Spleen (tissue), 11 donors: ENCODE results near the gene CCAR1. TPM values are rescaled to one million over a fixed set of nuclear protein-coding genes. Genes with fewer than 3 reads are reported as not detected.
"Not testable (repeated sequence)": the region's sequence is repeated elsewhere in the genome, so short reads cannot be mapped to it uniquely, and the experiment has no call there.

Experiments
- DNase-seq: peaks from one replicate; pipeline ENCODE4 v3.0.0-alpha.2; 2020
- H3K27ac ChIP-seq, 8 donors: fragments of 200-600 bp; sonication (generic) in 7 of 8; 1 replicate in 4 of 8; 2 replicates in 4 of 8; pipeline versions ENCODE4 v1.5.0 to v1.8.0; 2016 to 2021; ENCODE audit warnings: inconsistent platforms in 4 of 8, mild to moderate bottlenecking in 4 of 8, moderate library complexity in 1 of 8
- H3K27me3 ChIP-seq, 7 donors: fragments of 200-600 bp; sonication (generic) in 6 of 7; replicated peaks in 1 of 7; 1 replicate in 4 of 7; 2 replicates in 3 of 7; pipeline versions ENCODE4 v1.5.0 to v1.8.0; 2016 to 2021; ENCODE audit warnings: inconsistent platforms in 3 of 7, mild to moderate bottlenecking in 1 of 7
- H3K36me3 ChIP-seq, 6 donors: fragments of 200-600 bp; sonication (generic) in 5 of 6; 1 replicate in 4 of 6; 2 replicates in 2 of 6; pipeline versions ENCODE4 v1.5.0 to v1.8.0; 2016 to 2021; ENCODE audit warnings: inconsistent platforms in 2 of 6
- H3K4me1 ChIP-seq, 6 donors: fragments of 200-600 bp; sonication (generic) in 5 of 6; 1 replicate in 3 of 6; 2 replicates in 3 of 6; pipeline versions ENCODE4 v1.5.0 to v1.8.0; 2016 to 2021; ENCODE audit warnings: inconsistent platforms in 3 of 6
- H3K4me3 ChIP-seq, 8 donors: fragments of 200-600 bp; sonication (generic) in 7 of 8; 1 replicate in 4 of 8; 2 replicates in 4 of 8; pipeline versions ENCODE4 v1.5.0 to v1.8.0; 2016 to 2021; ENCODE audit warnings: inconsistent platforms in 4 of 8, mild to moderate bottlenecking in 4 of 8, moderate library complexity in 2 of 8
- H3K9me3 ChIP-seq, 8 donors: fragments of 200-600 bp; sonication (generic) in 7 of 8; 1 replicate in 4 of 8; 2 replicates in 4 of 8; pipeline versions ENCODE4 v1.5.0 to v1.8.0; 2016 to 2021; ENCODE audit warnings: inconsistent platforms in 4 of 8
- POLR2A ChIP-seq, 3 donors: fragments of 450-650 bp; IDR thresholded peaks; one replicate each; pipeline ENCODE4 v1.5.1; 2017; ENCODE audit warnings: antibody characterized with exemption in 3 of 3, mild to moderate bottlenecking in 1 of 3
- POLR2AphosphoS5 ChIP-seq, 3 donors: sonication (generic); formaldehyde crosslinking; IDR thresholded peaks; one replicate each; pipeline ENCODE4 v1.5.1; 2017; ENCODE audit warnings: antibody characterized with exemption in 3 of 3
- WGBS, 5 donors: extraction: QIAGEN DNeasy Blood & Tissue Kit in 3 of 5; methylation state at CpG; one replicate each; pipeline versions ENCODE4 v1.1.5 to v1.1.7; 2013 to 2018; 5-methylcytosine and 5-hydroxymethylcytosine counted together
- intact Hi-C: fragments of 100-400 bp; cut with DNase I; formaldehyde crosslinking; loops from one replicate; pipeline ENCODE4 v1.15.0; 2023; ENCODE audit warnings: low total_unique reads
- polyA plus RNA-seq, 3 donors: library from polyadenylated mRNA; stranded (reverse); fragments of 200-250 nt; gene quantifications; one replicate each; pipeline ENCODE4 v1.2.1, GENCODE V29; 2013
- total RNA-seq, 7 donors: library from RNA; depleted of rRNA in 3 of 7; stranded (reverse); fragments of >200 nt in 3 of 7; fragmentation: NEBNext Ultra II Directional in 4 of 7; extraction: Animal tissue kit (Norgen Biotek cat#: 25700) in 4 of 7; gene quantifications; one replicate each; pipeline versions ENCODE4 v1.1.0 to v1.2.1, GENCODE V29; 2016 to 2021
- TF ChIP-seq, protein P1 (sequence below), 11 experiments: fragments of 200-600 bp in 7 of 11; fragments of 450-650 bp in 4 of 11; sonication (generic) in 4 of 11; IDR thresholded peaks in 8 of 11; conservative IDR thresholded peaks in 3 of 11; 1 replicate in 7 of 11; 2 replicates in 4 of 11; pipeline versions ENCODE4 v1.4.0 to v1.8.0; 2016 to 2021; ENCODE audit warnings: antibody characterized with exemption in 11 of 11, inconsistent platforms in 4 of 11, mild to moderate bottlenecking in 1 of 11
- donor health status: healthy with polysubstance abuse.
- donor health status: DM: no; HTN: no; CAD: no; lungs with moderate emphysema.
- donor health status: DM: no; HTN: no; CAD: no.
- donor health status: Bipolar disorder and iron deficiency.
- donor health status: healthy.
- donor health status: DM: no; HTN: no; CAD: no.
- donor health status: DM: yes; HTN: yes; CAD: no.

Gene CCAR1
- total and polyA plus RNA-seq, 10 donors = 37.4 to 83.6 (median 64.5) TPM

DNA sequence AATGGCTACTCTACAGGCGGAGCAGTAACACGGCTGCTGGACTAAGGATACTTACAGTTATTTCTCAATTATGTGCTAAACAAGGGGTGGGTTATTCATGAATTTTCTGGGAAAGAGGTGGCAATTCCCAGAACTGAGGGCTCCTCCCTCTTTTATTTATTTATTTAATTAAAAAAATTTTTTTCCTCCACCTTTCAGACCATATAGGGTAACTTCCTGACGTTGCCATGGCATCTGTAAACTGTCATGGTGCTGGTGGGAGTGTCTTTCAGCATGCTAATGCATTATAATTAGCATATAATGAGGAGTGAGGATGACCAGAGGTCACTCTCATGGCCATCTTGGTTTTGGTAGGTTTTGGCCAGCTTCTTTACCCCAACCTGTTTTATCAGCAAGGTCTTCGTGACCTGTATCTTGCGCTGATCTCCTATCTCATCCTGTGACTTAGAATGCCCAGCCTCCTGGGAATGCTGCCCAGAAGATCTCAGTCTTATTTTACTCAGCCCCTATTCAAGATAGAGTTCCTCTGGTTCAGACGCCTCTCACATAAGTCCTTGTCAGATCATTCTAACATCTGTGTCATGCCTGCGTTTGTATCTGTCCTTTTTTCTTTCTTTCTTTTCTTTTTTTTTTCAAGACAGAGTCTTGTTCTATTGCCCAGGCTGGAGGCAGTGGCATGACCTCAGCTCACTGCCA, 90.4 kb downstream of the CCAR1 start:
- H3K4me3 ChIP-seq = no peak overlapping the region
- H3K9me3 ChIP-seq = no peaks in the 10 kb centered on the region
- DNase-seq = no peak
- intact Hi-C loops = no loop called here
- H3K4me1 ChIP-seq = no peaks in the 10 kb centered on the region
- TF ChIP-seq POLR2A (IDR thresholded peaks at IDR 0.05) (no peak), POLR2AphosphoS5 (IDR thresholded peaks at IDR 0.05) (no peak)
- TF ChIP-seq, protein P1, sequence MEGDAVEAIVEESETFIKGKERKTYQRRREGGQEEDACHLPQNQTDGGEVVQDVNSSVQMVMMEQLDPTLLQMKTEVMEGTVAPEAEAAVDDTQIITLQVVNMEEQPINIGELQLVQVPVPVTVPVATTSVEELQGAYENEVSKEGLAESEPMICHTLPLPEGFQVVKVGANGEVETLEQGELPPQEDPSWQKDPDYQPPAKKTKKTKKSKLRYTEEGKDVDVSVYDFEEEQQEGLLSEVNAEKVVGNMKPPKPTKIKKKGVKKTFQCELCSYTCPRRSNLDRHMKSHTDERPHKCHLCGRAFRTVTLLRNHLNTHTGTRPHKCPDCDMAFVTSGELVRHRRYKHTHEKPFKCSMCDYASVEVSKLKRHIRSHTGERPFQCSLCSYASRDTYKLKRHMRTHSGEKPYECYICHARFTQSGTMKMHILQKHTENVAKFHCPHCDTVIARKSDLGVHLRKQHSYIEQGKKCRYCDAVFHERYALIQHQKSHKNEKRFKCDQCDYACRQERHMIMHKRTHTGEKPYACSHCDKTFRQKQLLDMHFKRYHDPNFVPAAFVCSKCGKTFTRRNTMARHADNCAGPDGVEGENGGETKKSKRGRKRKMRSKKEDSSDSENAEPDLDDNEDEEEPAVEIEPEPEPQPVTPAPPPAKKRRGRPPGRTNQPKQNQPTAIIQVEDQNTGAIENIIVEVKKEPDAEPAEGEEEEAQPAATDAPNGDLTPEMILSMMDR (IDR thresholded peaks at IDR 0.05 in 8 of 11, conservative IDR thresholded peaks at IDR 0.05 in 3 of 11) = no peak
- H3K36me3 ChIP-seq = no peaks in the 10 kb centered on the region
- WGBS, 5 donors = 80 to 91% (median 85%) methylated on average over 7 of the region's 7 CpGs
- H3K27ac ChIP-seq = no peak overlapping the region
- H3K27me3 ChIP-seq = no peaks in the 10 kb centered on the region

DNA sequence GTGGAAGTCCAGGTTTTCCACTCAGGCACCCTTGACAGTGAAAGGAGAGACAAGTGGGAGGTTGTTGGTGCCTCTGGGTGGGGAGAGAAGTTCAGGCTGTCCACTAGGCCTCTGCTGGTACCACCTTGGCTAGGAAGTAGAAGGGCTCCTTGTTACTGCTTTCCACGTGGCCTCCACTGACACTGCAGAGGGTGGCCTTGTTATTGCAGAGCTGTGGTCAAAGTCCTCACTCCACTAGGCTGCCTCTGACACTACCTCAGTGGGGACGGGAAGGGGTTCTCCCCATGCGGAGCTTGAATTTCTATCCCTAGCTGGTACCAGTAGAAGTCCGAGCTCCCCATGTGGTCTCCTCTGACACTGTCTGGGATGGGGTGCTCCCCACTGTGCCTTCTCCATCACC, 91.4 kb downstream of the CCAR1 start:
- intact Hi-C loops = no loop called here
- Histone ChIP-seq H3K4me3 (no peak overlapping the region), H3K4me1 (no peaks in the 10 kb centered on the region), H3K27me3 (no peaks in the 10 kb centered on the region), H3K36me3 (no peaks in the 10 kb centered on the region), H3K9me3 (no peaks in the 10 kb centered on the region), H3K27ac (no peak overlapping the region)
- TF ChIP-seq, protein P1 (IDR thresholded peaks at IDR 0.05 in 8 of 11, conservative IDR thresholded peaks at IDR 0.05 in 3 of 11) = no peak
- no peak for TF ChIP-seq POLR2AphosphoS5 (IDR thresholded peaks at IDR 0.05)
- TF ChIP-seq POLR2A (IDR thresholded peaks at IDR 0.05) = no peak
- WGBS, 5 donors = 81 to 94% (median 90%) methylated on average over 3 to 4 of the region's 4 CpGs
- no peak for DNase-seq

DNA sequence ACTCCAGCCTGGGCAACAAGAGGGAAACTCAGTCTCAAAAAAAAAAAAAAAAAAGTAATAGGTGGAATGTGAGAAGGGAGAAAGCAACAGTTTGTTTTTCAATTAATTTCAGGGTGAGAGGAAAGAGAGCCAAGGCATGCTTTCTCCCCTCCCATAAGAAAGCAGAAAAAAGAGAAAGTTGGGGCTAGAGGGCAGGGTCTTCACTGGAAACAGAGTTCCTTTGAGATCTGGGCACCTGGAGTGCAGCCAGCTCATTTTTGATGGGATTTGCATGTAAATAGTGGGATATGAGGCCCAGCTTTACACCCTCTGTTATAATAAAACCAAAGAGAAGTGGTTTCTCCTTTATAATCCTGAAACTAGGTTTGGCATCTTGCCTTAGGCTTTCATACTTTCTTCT, 92.5 kb downstream of the CCAR1 start:
- Histone ChIP-seq H3K27ac (no peak overlapping the region), H3K4me3 (no peak overlapping the region), H3K36me3 (no peaks in the 10 kb centered on the region), H3K9me3 (no peaks in the 10 kb centered on the region), H3K27me3 (no peaks in the 10 kb centered on the region), H3K4me1 (no peaks in the 10 kb centered on the region)
- intact Hi-C loops = no loop called here
- TF ChIP-seq POLR2AphosphoS5 (IDR thresholded peaks at IDR 0.05) (no peak), POLR2A (IDR thresholded peaks at IDR 0.05) (no peak)
- TF ChIP-seq, protein P1 (IDR thresholded peaks at IDR 0.05 in 8 of 11, conservative IDR thresholded peaks at IDR 0.05 in 3 of 11) = no peak
- no peak for DNase-seq

DNA sequence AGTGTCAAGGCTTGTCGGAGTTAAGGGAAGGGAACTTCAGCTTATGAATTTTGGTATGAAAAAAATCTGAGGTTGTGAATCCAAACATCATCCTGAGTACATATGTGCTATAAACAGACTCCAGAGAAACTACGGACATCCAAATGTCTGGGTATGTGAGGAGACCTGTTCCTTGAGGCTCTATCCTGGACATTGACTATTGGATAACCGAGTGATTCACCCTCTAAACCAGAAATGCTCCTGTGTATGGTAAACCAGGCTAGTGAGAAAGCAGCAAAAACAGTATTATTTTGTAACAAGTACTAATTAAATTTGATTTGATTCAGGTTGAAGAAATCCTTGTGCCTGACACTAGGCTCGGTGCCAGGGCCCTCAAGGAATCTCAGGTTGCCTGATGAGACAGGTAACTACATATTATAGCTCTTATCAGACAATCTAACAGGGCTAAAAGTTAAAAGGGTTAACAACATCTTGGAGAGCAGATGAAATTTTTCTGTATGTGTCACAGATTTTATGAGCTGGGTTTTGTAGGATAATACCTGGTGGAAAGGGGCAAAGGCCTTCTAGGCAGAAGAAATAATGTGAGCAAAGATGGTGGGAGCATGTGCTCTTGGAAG, 95.9 kb downstream of the CCAR1 start:
- Histone ChIP-seq H3K9me3 (no peaks in the 10 kb centered on the region), H3K27ac (no peak overlapping the region), H3K27me3 (no peaks in the 10 kb centered on the region), H3K4me1 (no peaks in the 10 kb centered on the region), H3K4me3 (no peak overlapping the region), H3K36me3 (no peaks in the 10 kb centered on the region)
- WGBS, 5 donors = 63 to 69% (median 67%) methylated on average over 4 of the region's 4 CpGs
- no peak for DNase-seq
- TF ChIP-seq POLR2A (IDR thresholded peaks at IDR 0.05) = no peak
- no peak for TF ChIP-seq POLR2AphosphoS5 (IDR thresholded peaks at IDR 0.05)
- TF ChIP-seq, protein P1 (IDR thresholded peaks at IDR 0.05 in 8 of 11, conservative IDR thresholded peaks at IDR 0.05 in 3 of 11) = no peak
- intact Hi-C loops = no loop called here

DNA sequence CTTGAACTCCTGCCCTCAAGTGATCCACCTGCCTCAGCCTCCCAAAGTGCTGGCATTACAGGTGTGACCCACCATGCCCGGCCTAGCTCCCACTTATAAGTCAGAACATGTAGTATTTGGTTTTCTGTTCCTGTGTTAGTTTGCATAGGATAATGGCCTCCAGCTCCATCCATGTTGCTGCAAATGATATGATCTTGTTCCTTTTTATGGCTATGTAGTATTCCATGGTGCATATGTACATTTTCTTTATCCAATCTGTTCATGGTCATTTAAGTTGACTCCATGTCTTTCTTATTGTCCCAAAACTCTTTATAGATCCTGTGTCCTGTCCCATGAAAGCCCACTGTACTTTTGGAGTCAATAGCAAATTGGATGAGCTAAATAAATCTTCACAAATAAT, 99.3 kb downstream of the CCAR1 start:
- H3K27me3 ChIP-seq, H3K9me3 ChIP-seq, H3K4me1 ChIP-seq, H3K4me3 ChIP-seq, intact Hi-C loops, H3K27ac ChIP-seq, H3K36me3 ChIP-seq, DNase-seq: not testable (repeated sequence)
- 85 to 95% (median 93%) methylated on average over 1 of the region's 1 CpG for WGBS, 5 donors

DNA sequence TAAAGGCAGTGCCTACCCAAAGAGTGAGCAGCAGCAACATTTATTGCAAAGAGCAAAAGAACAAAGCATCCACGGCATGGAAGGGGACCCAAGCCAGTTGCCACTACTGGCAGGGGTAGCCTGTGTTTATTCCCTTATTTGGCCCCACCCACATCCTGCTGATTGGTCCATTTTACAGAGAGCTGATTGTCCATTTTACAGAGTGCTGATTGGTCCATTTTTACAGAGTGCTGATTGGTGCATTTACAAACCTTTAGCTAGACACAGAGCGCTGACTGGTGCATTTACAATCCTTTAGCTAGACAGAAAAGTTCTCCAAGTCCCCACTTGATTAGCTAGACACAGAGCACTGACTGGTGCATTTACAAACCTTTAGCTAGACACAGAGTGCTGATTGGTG, 101.6 kb downstream of the CCAR1 start:
- H3K27ac ChIP-seq, DNase-seq, intact Hi-C loops, H3K9me3 ChIP-seq, H3K36me3 ChIP-seq, H3K4me3 ChIP-seq: not testable (repeated sequence)
- WGBS, 5 donors = 90 to 98% (median 96%) methylated on average over 2 of the region's 2 CpGs
- Histone ChIP-seq H3K4me1 (peaks cover 0 to 11% (median 10%) of the 10 kb centered on the region in 6 donors), H3K27me3 (peaks cover 0 to 24% (median 0%) of the 10 kb centered on the region in 7 donors)
